Measurements from ENCODE around the gene VAMP1. TPM values are rescaled to one million over a fixed set of nuclear protein-coding genes. Genes with fewer than 3 reads are reported as not detected.

The VAMP1 gene
- total and polyA plus RNA-seq, 9 of the 15 experiments (the other 6 are each of a cell fraction or from before 2014, with no cell fraction given), result 0.76 to 13.2 (median 4.2) TPM

- peaks cover 12 to 24% of the 10 kb centered on the region in 2 experiments; a peak in 4 of 5 replicates for H3K4me1 ChIP-seq (replicated peaks in 1 of 2; ENCODE audit: control insufficient read depth in 2 of 2, insufficient read depth in 2 of 2, low read length in 2 of 2)
- 64% methylated on average over 5 of the region's 16 CpGs for WGBS (ENCODE audit: insufficient coverage, low coverage, missing lambda C conversion rate)
- H3K9ac ChIP-seq (ENCODE audit: insufficient read depth in 1 of 2, low read depth in 2 of 2, low read length in 2 of 2), result 0 out of 4 replicates have a peak overlapping the region, but pooled peaks of 1 of the 2 experiments have one; percentile 4
- no peaks in the 10 kb centered on the region for H3K9me3 ChIP-seq (replicated peaks; ENCODE audit: control insufficient read depth, insufficient read depth, low read depth, low read length)
- BruUV-seq (replicated peaks), result no TSS peak
- H3K27ac ChIP-seq (ENCODE audit: extremely low read depth, low read depth, low read length), result no peak overlapping the region
- no peaks in the 10 kb centered on the region for H4K20me1 ChIP-seq (replicated peaks; ENCODE audit: control insufficient read depth, insufficient read depth, low read length)
- no peak overlapping the region for H3K4me3 ChIP-seq
- in situ Hi-C loops (cut with MboI), result loop anchor here (25.0 kb wide), 1 partner anchor 388 kb away; no protein-coding TSS in a partner anchor
- intact Hi-C loops (cut with micrococcal nuclease), result no loop called here
- H3K27me3 ChIP-seq (ENCODE audit: control insufficient read depth in 2 of 2, insufficient read depth in 2 of 2, low read length in 2 of 2), result peaks cover 0 to 3% of the 10 kb centered on the region in 2 experiments; a peak in 4 of 5 replicates
- POLR2A ChIA-PET, result interaction anchor here (1.2 kb wide), 2 partner anchors 9 to 12 kb away, joined by 3 to 4 read pairs; no protein-coding TSS in a partner anchor
- H2AFZ ChIP-seq (ENCODE audit: low read depth, low read length), result no peak overlapping the region
- H3K4me2 ChIP-seq (ENCODE audit: insufficient read depth, low read length), result no peak overlapping the region
- H3K36me3 ChIP-seq (ENCODE audit: control insufficient read depth, insufficient read depth, low read length), result no peaks in the 10 kb centered on the region
- H3K9me1 ChIP-seq (ENCODE audit: control insufficient read depth, insufficient read depth, low read length), result no peaks in the 10 kb centered on the region
- no peaks in the 10 kb centered on the region for H3K79me2 ChIP-seq (ENCODE audit: control insufficient read depth, insufficient read depth, low read length)
- CTCF ChIA-PET (ENCODE audit: low intra/inter-chr PET ratio), result no interaction called here
- ATAC-seq (no peak), FAIRE-seq (no peak), DNase-seq (ENCODE audit: extremely low read depth in 1 of 4, low spot score in 3 of 4) (no peak)
- TF ChIP-seq ZBTB43 (CRISPR knock-in tag; IDR thresholded peaks at IDR 0.05) (no peak), ZNF696 (CRISPR knock-in tag; conservative IDR thresholded peaks at IDR 0.05) (no peak), PATZ1 (CRISPR knock-in tag; IDR thresholded peaks at IDR 0.05; ENCODE audit: borderline replicate concordance) (no peak), ZBTB34 (CRISPR knock-in tag; IDR thresholded peaks at IDR 0.05) (no peak), ZNF212 (CRISPR knock-in tag; IDR thresholded peaks at IDR 0.05) (no peak), ZNF165 (CRISPR knock-in tag; IDR thresholded peaks at IDR 0.05; ENCODE audit: borderline replicate concordance) (no peak), RUNX1 (IDR thresholded peaks at IDR 0.05; ENCODE audit: low read depth) (no peak), ZNF449 (CRISPR knock-in tag; IDR thresholded peaks at IDR 0.05) (no peak), YY1 (IDR thresholded peaks at IDR 0.05; ENCODE audit: borderline replicate concordance in 1 of 3, control insufficient read depth in 1 of 3, extremely low read depth in 1 of 3, insufficient read depth in 3 of 3, insufficient read length in 1 of 3, insufficient replicate concordance in 2 of 3, low read depth in 1 of 3, low read length in 2 of 3) (no peak), ARID3A (IDR thresholded peaks at IDR 0.05; ENCODE audit: borderline replicate concordance, low read depth, low read length) (no peak), DMBX1 (CRISPR knock-in tag; IDR thresholded peaks at IDR 0.05; ENCODE audit: borderline replicate concordance) (no peak)
Measured at GRCh38 chr12:6450091-6450868, 20.2 kb downstream of the VAMP1 start.
